RPMI7951 (cell line): ENCODE data around the gene ZNF346. TPM values are rescaled to one million over a fixed set of nuclear protein-coding genes. Genes with fewer than 3 reads are reported as not detected.
"Not testable (repeated sequence)": the region's sequence is repeated elsewhere in the genome, so short reads cannot be mapped to it uniquely, and the experiment has no call there.

Experiments used
- DNase-seq: peaks from one replicate; pipeline ENCODE4 v3.0.0-alpha.2; 2012; ENCODE audit warnings: low read depth
- total RNA-seq: library from RNA; depleted of rRNA; stranded (reverse); fragments of >200 nt; shearing (Covaris generic); gene quantifications from 2 replicates; pipeline ENCODE4 v1.2.3, GENCODE V29; 2014; rRNA removed

Gene ZNF346
- 9.4 and 10.0 TPM in 2 replicates for total RNA-seq

- peak; percentile 87 for DNase-seq
Observed at GRCh38 chr5:177022386-177023302, at the start of gene ZNF346. Gene ZNF346 (plus strand): TSS chr5:177022696. CDS start chr5:177022739, 43 bp downstream.

GRCh38 chr5:176979669-176980068 is 42.8 kb upstream of the ZNF346 start:
- no peak for DNase-seq

- DNase-seq: no peak
Observed at GRCh38 chr5:176980818-176981217, 41.7 kb upstream of the ZNF346 start.

GRCh38 chr5:176983112-176983511 is 39.4 kb upstream of the ZNF346 start:
- DNase-seq: not testable (repeated sequence)

GRCh38 chr5:176983593-176983992 is 38.9 kb upstream of the ZNF346 start:
- not testable (repeated sequence) for DNase-seq

GRCh38 chr5:176984176-176984575 is 38.3 kb upstream of the ZNF346 start:
- not testable (repeated sequence) for DNase-seq

GRCh38 chr5:176985516-176985915 is 37.0 kb upstream of the ZNF346 start:
- DNase-seq: no peak

GRCh38 chr5:176986280-176986679 is 36.2 kb upstream of the ZNF346 start:
- DNase-seq: no peak

GRCh38 chr5:176987583-176987982 is 34.9 kb upstream of the ZNF346 start:
- DNase-seq: no peak

- DNase-seq: not testable (repeated sequence)
Observed at GRCh38 chr5:176993081-176993480, 29.4 kb upstream of the ZNF346 start.

GRCh38 chr5:176994460-176995121 is 27.9 kb upstream of the ZNF346 start:
- no peak for DNase-seq

GRCh38 chr5:176995122-176995490 is 27.4 kb upstream of the ZNF346 start:
- DNase-seq: no peak

GRCh38 chr5:176995896-176996767 is 26.4 kb upstream of the ZNF346 start:
- DNase-seq: peak; percentile 30

GRCh38 chr5:176996780-176997179 is 25.7 kb upstream of the ZNF346 start:
- DNase-seq: no peak

- no peak for DNase-seq
Observed at GRCh38 chr5:176998828-176999227, 23.7 kb upstream of the ZNF346 start.

GRCh38 chr5:176999526-176999925 is 23.0 kb upstream of the ZNF346 start:
- DNase-seq: not testable (repeated sequence)

GRCh38 chr5:177003649-177004048 is 18.8 kb upstream of the ZNF346 start:
- DNase-seq: no peak

- no peak for DNase-seq
Observed at GRCh38 chr5:177004961-177005360, 17.5 kb upstream of the ZNF346 start.

- DNase-seq: peak; percentile 47
Observed at GRCh38 chr5:177005619-177006264, 16.8 kb upstream of the ZNF346 start.

- peak; percentile 87 for DNase-seq
Observed at GRCh38 chr5:177006265-177006972, 16.1 kb upstream of the ZNF346 start, which contains the start of gene UIMC1. Gene UIMC1 (minus strand): TSS chr5:177006779. CDS start chr5:176982615, 24,164 bp downstream.

GRCh38 chr5:177008716-177009115 is 13.8 kb upstream of the ZNF346 start:
- no peak for DNase-seq
